ENCODE measurements around the gene PHC2. TPM values are rescaled to one million over a fixed set of nuclear protein-coding genes. Genes with fewer than 3 reads are reported as not detected.
"Not testable (repeated sequence)": the region's sequence is repeated elsewhere in the genome, so short reads cannot be mapped to it uniquely, and the experiment has no call there.

PHC2 gene
- total RNA-seq, 2 experiments from 2014 or later = 43.0 to 43.7 TPM

- no peak for DNase-seq
- H3K27ac Mint-ChIP-seq = no peak overlapping the region
- POLR2A ChIA-PET = no interaction called here
These were observed 116.5 kb downstream of the PHC2 start for GRCh38 chr1:33314416-33314815.

GRCh38 chr1:33312413-33312749 lies 118.5 kb downstream of the PHC2 start:
- POLR2A ChIA-PET = no interaction called here
- H3K36me3 Mint-ChIP-seq = no peaks in the 10 kb centered on the region
- no peak overlapping the region for H3K4me3 Mint-ChIP-seq
- no peaks in the 10 kb centered on the region for H3K4me1 Mint-ChIP-seq
- H3K27ac Mint-ChIP-seq = no peak overlapping the region
- peaks cover 24% of the 10 kb centered on the region for H3K27me3 Mint-ChIP-seq
- H3K9me3 Mint-ChIP-seq = no peaks in the 10 kb centered on the region
- ATAC-seq (ENCODE audit: low read depth) (no peak), DNase-seq (no peak)

More at GRCh38 chr1:33314416-33314815, 116.5 kb downstream of the PHC2 start:
- H3K4me1 Mint-ChIP-seq = no peaks in the 10 kb centered on the region
- H3K4me3 Mint-ChIP-seq = no peak overlapping the region
- no peak for ATAC-seq (ENCODE audit: low read depth)
- H3K9me3 Mint-ChIP-seq = no peaks in the 10 kb centered on the region
- H3K36me3 Mint-ChIP-seq = no peaks in the 10 kb centered on the region
- H3K27me3 Mint-ChIP-seq = peaks cover 23% of the 10 kb centered on the region

- Mint-ChIP-seq H3K4me1 (no peaks in the 10 kb centered on the region), H3K4me3 (no peak overlapping the region), H3K27me3 (peaks cover 20% of the 10 kb centered on the region), H3K9me3 (no peaks in the 10 kb centered on the region), H3K27ac (no peak overlapping the region), H3K36me3 (no peaks in the 10 kb centered on the region)
- ATAC-seq (ENCODE audit: low read depth) = no peak
- POLR2A ChIA-PET = no interaction called here
- DNase-seq = no peak
These were observed 119.0 kb downstream of the PHC2 start for GRCh38 chr1:33311706-33312412.

GRCh38 chr1:33310702-33311101 lies 120.2 kb downstream of the PHC2 start:
- no peak for DNase-seq
- no peak for ATAC-seq (ENCODE audit: low read depth)
- H3K27ac Mint-ChIP-seq = no peak overlapping the region
- H3K4me1 Mint-ChIP-seq = no peaks in the 10 kb centered on the region
- H3K27me3 Mint-ChIP-seq = peaks cover 18% of the 10 kb centered on the region
- no peaks in the 10 kb centered on the region for H3K36me3 Mint-ChIP-seq
- POLR2A ChIA-PET = no interaction called here
- no peaks in the 10 kb centered on the region for H3K9me3 Mint-ChIP-seq
- H3K4me3 Mint-ChIP-seq = no peak overlapping the region

- H3K4me1 Mint-ChIP-seq; DNase-seq; POLR2A ChIA-PET; H3K27ac Mint-ChIP-seq; ATAC-seq (ENCODE audit: low read depth); H3K9me3 Mint-ChIP-seq; H3K4me3 Mint-ChIP-seq; H3K36me3 Mint-ChIP-seq: not testable (repeated sequence)
- peaks cover 20% of the 10 kb centered on the region for H3K27me3 Mint-ChIP-seq
These were observed 121.5 kb downstream of the PHC2 start for GRCh38 chr1:33309351-33309750.

- Mint-ChIP-seq H3K4me1 (peaks cover 17% of the 10 kb centered on the region), H3K27me3 (peaks cover 20% of the 10 kb centered on the region)
These were observed 123.4 kb downstream of the PHC2 start for GRCh38 chr1:33307494-33307864.

GRCh38 chr1:33306653-33307493 lies 124.0 kb downstream of the PHC2 start:
- POLR2A ChIA-PET = no interaction called here
- H3K27ac Mint-ChIP-seq = no peak overlapping the region
- peaks cover 12% of the 10 kb centered on the region for H3K36me3 Mint-ChIP-seq
- no peak overlapping the region for H3K4me3 Mint-ChIP-seq
- H3K4me1 Mint-ChIP-seq = peaks cover 22% of the 10 kb centered on the region
- peaks cover 15% of the 10 kb centered on the region for H3K27me3 Mint-ChIP-seq
- DNase-seq (no peak), ATAC-seq (ENCODE audit: low read depth) (no peak)
- peaks cover 3% of the 10 kb centered on the region for H3K9me3 Mint-ChIP-seq

More at GRCh38 chr1:33307494-33307864, 123.4 kb downstream of the PHC2 start:
- peaks cover 2% of the 10 kb centered on the region for H3K9me3 Mint-ChIP-seq
- POLR2A ChIA-PET = no interaction called here
- H3K27ac Mint-ChIP-seq = no peak overlapping the region
- DNase-seq = no peak
- no peak overlapping the region for H3K4me3 Mint-ChIP-seq
- peaks cover 8% of the 10 kb centered on the region for H3K36me3 Mint-ChIP-seq
- no peak for ATAC-seq (ENCODE audit: low read depth)

GRCh38 chr1:33305816-33306652 lies 124.9 kb downstream of the PHC2 start:
- ATAC-seq (ENCODE audit: low read depth) (no peak), DNase-seq (no peak)
- Mint-ChIP-seq H3K27me3 (peaks cover 15% of the 10 kb centered on the region), H3K4me1 (peaks cover 27% of the 10 kb centered on the region), H3K9me3 (peaks cover 3% of the 10 kb centered on the region), H3K36me3 (peaks cover 16% of the 10 kb centered on the region), H3K27ac (no peak overlapping the region), H3K4me3 (no peak overlapping the region)
- POLR2A ChIA-PET = no interaction called here

- DNase-seq (no peak), ATAC-seq (ENCODE audit: low read depth) (no peak)
- peaks cover 3% of the 10 kb centered on the region for H3K9me3 Mint-ChIP-seq
- no peak overlapping the region for H3K4me3 Mint-ChIP-seq
- peaks cover 15% of the 10 kb centered on the region for H3K27me3 Mint-ChIP-seq
- no peak overlapping the region for H3K27ac Mint-ChIP-seq
- POLR2A ChIA-PET = no interaction called here
- H3K4me1 Mint-ChIP-seq = peaks cover 27% of the 10 kb centered on the region
- peaks cover 18% of the 10 kb centered on the region for H3K36me3 Mint-ChIP-seq
These were observed 125.9 kb downstream of the PHC2 start for GRCh38 chr1:33305016-33305415.

- peaks cover 21% of the 10 kb centered on the region for H3K36me3 Mint-ChIP-seq
- peaks cover 3% of the 10 kb centered on the region for H3K9me3 Mint-ChIP-seq
- peak overlapping the region; percentile 59 for H3K4me3 Mint-ChIP-seq
- peak overlapping the region; percentile 91 for H3K27ac Mint-ChIP-seq
- peaks cover 41% of the 10 kb centered on the region for H3K4me1 Mint-ChIP-seq
- peaks cover 10% of the 10 kb centered on the region for H3K27me3 Mint-ChIP-seq
- peak; percentile 80 for ATAC-seq (ENCODE audit: low read depth)
- POLR2A ChIA-PET = interaction anchor here (1.0 kb wide), 1 partner anchor 48 kb away, joined by 3 read pairs; no protein-coding TSS in a partner anchor
- DNase-seq = peak; percentile 69
These were observed 128.6 kb downstream of the PHC2 start for GRCh38 chr1:33302325-33302724.

- Mint-ChIP-seq H3K27ac (peak overlapping the region; percentile 91), H3K4me1 (peaks cover 41% of the 10 kb centered on the region), H3K27me3 (peaks cover 10% of the 10 kb centered on the region), H3K4me3 (no peak overlapping the region), H3K36me3 (peaks cover 23% of the 10 kb centered on the region), H3K9me3 (peaks cover 3% of the 10 kb centered on the region)
- POLR2A ChIA-PET = no interaction called here
- DNase-seq (peak; percentile 14), ATAC-seq (ENCODE audit: low read depth) (no peak)
These were observed 129.5 kb downstream of the PHC2 start for GRCh38 chr1:33301273-33301984.

GRCh38 chr1:33300673-33301072 lies 130.2 kb downstream of the PHC2 start:
- Mint-ChIP-seq H3K4me1 (peaks cover 41% of the 10 kb centered on the region), H3K4me3 (no peak overlapping the region), H3K27me3 (peaks cover 3% of the 10 kb centered on the region), H3K36me3 (peaks cover 24% of the 10 kb centered on the region), H3K27ac (no peak overlapping the region), H3K9me3 (peaks cover 3% of the 10 kb centered on the region)
- ATAC-seq (ENCODE audit: low read depth) (no peak), DNase-seq (peak; percentile 13)
- POLR2A ChIA-PET = no interaction called here
